T-helper 1 cell treated with Interleukin-12 subunit alpha and Interleukin-12 subunit beta and Interleukin-4 antibody, amounts not matched to agents 30 μg/mL and 1 μg/mL, for 36 hours (primary cell): Measurements from ENCODE around the gene LCN1.
"Not testable (repeated sequence)": the region's sequence is repeated elsewhere in the genome, so short reads cannot be mapped to it uniquely, and the experiment has no call there.

Source experiments
- H3K27ac Mint-ChIP-seq: one replicate; pipeline ENCODE4 v1.8.0; 2021; ENCODE audit warnings: mild to moderate bottlenecking, mixed read lengths
- H3K27me3 Mint-ChIP-seq: one replicate; pipeline ENCODE4 v1.8.0; 2021; ENCODE audit warnings: low read depth, mixed read lengths
- H3K36me3 Mint-ChIP-seq: one replicate; pipeline ENCODE4 v1.8.0; 2021; ENCODE audit warnings: low read depth, mixed read lengths
- H3K4me1 Mint-ChIP-seq: one replicate; pipeline ENCODE4 v1.8.0; 2021; ENCODE audit warnings: low read depth, mixed read lengths
- H3K4me3 Mint-ChIP-seq: one replicate; pipeline ENCODE4 v1.8.0; 2021; ENCODE audit warnings: mild to moderate bottlenecking, moderate library complexity, mixed read lengths
- H3K9me3 Mint-ChIP-seq: one replicate; pipeline ENCODE4 v1.8.0; 2021; ENCODE audit warnings: mixed read lengths

The LCN1 gene

DNA sequence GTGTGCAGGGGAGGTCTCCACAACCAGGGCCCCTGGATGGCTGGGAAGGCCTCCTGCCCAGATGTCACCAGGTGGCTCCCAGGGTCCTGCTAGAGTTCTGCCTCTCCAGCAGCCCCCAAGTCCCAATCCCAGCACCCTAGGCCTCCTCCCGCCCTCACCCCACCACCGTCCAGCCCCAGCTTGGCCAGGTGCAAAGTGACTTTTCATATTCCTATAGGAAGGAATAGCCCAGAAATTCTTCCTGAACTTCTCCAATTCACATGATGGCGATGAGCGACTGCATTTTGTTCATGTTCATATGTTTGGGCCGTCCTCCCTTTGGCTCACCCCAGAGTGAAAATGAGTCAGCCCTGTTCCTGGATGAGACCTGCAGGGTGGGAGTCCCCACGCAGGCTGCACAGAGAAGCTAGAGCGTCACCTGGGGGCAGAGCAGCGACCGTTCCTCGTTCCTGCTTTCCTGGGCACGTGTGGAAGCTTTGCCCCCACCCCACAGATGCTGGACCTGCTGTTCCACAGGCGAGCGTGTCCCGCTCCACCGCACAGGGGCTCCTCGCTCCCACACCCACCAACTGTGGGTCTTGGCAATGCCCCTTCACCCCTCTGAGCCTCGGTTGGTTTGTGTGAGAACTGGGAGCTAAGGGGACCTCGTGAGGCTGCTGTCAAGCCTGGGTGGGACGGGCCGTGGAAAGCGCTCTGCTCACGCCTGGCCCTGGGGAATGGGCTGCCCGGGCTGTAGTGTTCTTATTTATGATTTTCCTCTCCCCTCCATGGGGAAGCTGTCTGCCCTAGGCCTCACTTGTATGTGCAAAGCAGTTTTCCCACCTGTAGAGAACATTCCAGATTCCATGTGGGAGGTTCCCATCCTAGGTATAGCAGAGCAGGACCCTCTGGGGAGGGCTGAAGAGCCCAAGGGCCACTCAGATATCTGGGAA is 13.9 kb upstream of the LCN1 start:
- Mint-ChIP-seq H3K27me3 (no peaks in the 10 kb centered on the region), H3K4me1 (peaks cover 13% of the 10 kb centered on the region), H3K36me3 (peaks cover 13% of the 10 kb centered on the region), H3K9me3 (peaks cover 7% of the 10 kb centered on the region), H3K4me3 (no peak overlapping the region), H3K27ac (no peak overlapping the region)

DNA sequence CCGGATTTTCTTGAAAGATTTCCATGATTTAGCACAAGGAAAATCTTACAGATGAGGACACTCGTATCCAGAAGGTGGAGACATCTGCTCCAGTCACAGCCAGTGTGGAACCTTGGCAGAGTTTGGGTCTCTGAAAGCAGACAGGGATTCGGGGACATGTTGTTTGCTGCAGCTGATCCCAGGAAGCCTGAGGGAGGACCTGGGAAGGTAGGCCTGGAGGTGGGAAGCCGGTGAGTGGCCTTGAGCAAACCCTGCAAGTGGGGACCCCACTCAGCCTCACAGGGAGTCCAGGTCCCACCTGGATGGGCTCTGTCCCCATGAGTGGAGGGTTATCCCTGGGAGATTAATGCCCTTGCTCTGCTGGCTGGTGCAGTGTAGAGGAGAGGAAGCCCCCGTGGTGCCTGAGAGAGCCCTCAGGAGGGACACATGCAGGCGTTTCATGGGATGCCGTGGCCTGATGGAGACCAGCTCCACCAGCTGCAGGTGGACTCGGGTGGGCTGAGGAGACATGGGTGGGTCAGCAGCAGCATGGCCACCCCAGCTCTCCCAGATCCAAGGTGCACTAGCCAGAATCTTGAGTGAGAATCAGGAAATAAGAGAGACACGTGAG is 12.9 kb upstream of the LCN1 start:
- H3K36me3 Mint-ChIP-seq = peaks cover 11% of the 10 kb centered on the region
- H3K4me3 Mint-ChIP-seq = no peak overlapping the region
- H3K27ac Mint-ChIP-seq = no peak overlapping the region
- no peaks in the 10 kb centered on the region for H3K27me3 Mint-ChIP-seq
- peaks cover 7% of the 10 kb centered on the region for H3K9me3 Mint-ChIP-seq
- peaks cover 10% of the 10 kb centered on the region for H3K4me1 Mint-ChIP-seq

DNA sequence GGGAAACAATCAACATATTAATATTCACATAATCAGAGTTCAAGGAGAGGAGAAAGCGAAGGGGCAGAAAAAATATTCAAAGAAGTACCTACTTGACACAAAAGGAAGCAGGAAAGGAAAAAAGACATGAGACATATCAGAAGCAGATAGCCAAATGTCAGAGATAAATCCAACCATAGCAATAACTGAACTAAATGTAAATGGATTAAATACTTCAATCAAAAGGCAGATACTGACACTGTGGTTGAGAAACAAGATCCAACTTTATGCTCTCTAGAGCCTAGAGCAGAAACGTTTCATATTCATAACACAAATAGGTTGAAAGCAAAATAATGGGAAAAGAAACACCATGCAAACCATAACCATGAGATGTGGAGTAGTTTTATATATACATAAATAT is 11.8 kb upstream of the LCN1 start:
- H3K9me3 Mint-ChIP-seq = peaks cover 7% of the 10 kb centered on the region
- H3K27me3 Mint-ChIP-seq = no peaks in the 10 kb centered on the region
- H3K36me3 Mint-ChIP-seq = peaks cover 6% of the 10 kb centered on the region
- H3K4me1 Mint-ChIP-seq = peaks cover 10% of the 10 kb centered on the region
- H3K4me3 Mint-ChIP-seq = no peak overlapping the region
- no peak overlapping the region for H3K27ac Mint-ChIP-seq

DNA sequence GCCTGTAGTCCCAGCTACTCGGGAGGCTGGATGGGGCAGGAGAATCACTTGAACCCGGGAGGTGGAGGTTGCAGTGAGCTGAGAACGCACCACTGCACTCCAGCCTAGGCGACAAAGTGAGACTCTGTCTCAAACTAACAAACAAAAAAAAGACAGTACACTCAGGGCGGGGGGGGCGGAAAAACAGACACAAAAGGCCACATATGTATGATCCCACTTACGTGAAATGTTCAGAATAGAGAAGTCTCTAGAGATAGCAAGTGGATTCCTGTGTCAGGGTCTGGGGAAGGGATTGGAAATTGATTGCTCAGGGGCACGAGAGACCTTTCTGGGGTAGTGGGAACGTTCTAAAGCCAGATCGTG is 9.0 kb upstream of the LCN1 start:
- Mint-ChIP-seq H3K4me3 (no peak overlapping the region), H3K27ac (no peak overlapping the region), H3K27me3 (no peaks in the 10 kb centered on the region), H3K36me3 (no peaks in the 10 kb centered on the region), H3K9me3 (peaks cover 7% of the 10 kb centered on the region), H3K4me1 (peaks cover 13% of the 10 kb centered on the region)

DNA sequence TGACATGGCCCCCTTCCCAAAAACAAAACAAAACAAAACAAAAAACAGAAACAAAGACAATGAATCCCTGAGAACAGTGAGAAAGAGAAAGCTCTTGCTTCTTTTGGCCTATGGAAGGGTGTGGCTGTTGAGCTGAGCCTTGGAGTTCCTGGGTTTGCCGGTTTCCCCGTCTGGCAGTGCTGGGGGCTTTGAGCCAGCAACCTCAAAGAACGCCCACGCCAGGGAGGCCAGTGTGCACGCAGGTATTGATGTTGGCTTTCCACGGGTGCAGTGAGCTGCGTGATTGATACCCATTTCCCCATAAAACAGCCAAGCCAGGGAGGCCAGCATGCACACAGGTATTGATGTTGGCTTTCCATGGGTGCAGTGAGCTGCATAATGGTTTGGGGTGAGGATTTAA is 8.3 kb upstream of the LCN1 start:
- no peak overlapping the region for H3K27ac Mint-ChIP-seq
- peaks cover 7% of the 10 kb centered on the region for H3K9me3 Mint-ChIP-seq
- H3K4me1 Mint-ChIP-seq = peaks cover 13% of the 10 kb centered on the region
- H3K27me3 Mint-ChIP-seq = peaks cover 4% of the 10 kb centered on the region
- H3K4me3 Mint-ChIP-seq = no peak overlapping the region
- no peaks in the 10 kb centered on the region for H3K36me3 Mint-ChIP-seq

DNA sequence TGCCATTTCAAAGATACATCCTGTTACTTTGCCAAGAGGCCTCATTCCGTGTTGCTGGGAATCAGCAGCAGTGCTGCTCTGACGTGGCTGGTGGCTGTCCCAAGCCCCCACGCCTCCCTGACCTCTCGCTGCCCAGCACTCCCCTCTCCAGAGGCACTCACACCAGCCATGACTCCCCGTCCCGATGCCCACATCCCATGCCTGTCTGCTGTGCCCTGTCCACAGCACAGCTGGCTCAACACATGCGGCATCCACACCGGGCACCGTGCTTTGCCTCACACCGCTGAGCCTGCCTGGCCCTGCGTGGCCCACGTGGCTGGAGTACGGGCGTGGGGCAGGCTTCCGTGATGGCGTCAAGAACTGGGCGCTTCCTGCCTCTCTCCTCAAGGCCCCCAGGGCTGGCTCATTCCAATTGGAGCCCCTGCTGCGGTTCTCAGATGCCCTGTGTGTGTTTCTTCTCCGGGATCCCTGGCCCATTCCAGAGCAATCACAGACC is 7.8 kb upstream of the LCN1 start:
- Mint-ChIP-seq H3K27me3 (peaks cover 8% of the 10 kb centered on the region), H3K4me1 (peaks cover 13% of the 10 kb centered on the region), H3K9me3 (peaks cover 7% of the 10 kb centered on the region), H3K36me3 (no peaks in the 10 kb centered on the region), H3K27ac (no peak overlapping the region), H3K4me3 (no peak overlapping the region)

DNA sequence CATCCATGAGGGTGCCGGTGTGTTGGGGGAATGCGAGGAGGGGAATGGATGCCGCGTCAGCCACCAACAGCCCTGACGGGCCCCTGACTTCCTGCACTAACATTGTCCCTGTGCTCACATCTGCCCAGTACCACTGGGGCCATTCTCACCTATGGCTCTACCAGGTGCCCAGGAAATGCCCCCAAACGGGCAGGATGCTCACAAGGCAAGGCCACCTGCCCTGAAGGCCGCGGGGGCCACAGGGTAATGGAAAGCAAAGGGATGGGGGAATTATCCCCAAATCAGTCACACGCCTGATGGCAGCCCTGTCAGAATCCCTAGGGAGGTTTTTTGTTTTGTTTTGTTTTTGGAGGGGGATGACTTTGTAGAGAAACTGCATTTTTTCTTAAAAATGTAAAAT is 7.3 kb upstream of the LCN1 start:
- H3K27ac Mint-ChIP-seq, H3K4me3 Mint-ChIP-seq, H3K9me3 Mint-ChIP-seq, H3K36me3 Mint-ChIP-seq: not testable (repeated sequence)
- peaks cover 13% of the 10 kb centered on the region for H3K4me1 Mint-ChIP-seq
- peaks cover 12% of the 10 kb centered on the region for H3K27me3 Mint-ChIP-seq

DNA sequence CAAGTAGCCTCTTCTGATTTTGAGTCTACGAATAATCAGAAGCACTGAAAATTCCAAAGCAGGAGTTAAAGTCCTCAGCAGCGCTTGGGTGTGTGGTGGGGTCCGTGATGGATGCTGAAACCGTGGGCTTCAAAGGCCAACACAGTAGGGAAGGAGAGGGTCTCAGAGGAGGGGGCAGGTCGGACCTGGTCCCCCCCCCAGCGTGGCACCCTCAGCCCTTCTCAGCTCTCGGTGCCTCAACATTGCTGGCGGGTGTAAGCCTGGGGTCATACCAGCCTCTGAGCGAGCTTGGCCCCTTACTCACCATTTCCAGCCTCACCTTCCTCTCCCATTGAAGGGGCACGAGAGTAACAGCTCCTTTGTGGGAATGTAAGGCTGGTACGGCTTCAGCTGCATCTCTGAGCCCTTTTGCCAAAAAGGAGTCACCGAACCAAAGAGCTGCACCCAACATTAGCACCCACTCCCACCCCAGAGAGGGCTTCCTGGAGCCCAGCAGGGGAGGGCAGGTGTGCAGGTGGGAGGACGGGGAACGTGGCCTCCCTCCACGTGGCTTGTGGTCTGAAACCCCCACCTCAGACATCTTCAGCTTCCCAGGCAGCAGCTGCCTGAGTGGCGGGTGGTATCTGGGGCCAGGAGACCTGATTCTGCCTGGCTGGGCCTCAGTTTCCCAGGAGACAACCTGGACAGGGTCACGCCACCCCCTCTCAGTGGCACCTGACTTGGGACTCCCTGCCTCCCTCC is 6.7 kb upstream of the LCN1 start:
- peaks cover under 1% of the 10 kb centered on the region for H3K9me3 Mint-ChIP-seq
- no peak overlapping the region for H3K27ac Mint-ChIP-seq
- H3K4me3 Mint-ChIP-seq = no peak overlapping the region
- peaks cover 13% of the 10 kb centered on the region for H3K4me1 Mint-ChIP-seq
- no peaks in the 10 kb centered on the region for H3K36me3 Mint-ChIP-seq
- H3K27me3 Mint-ChIP-seq = peaks cover 16% of the 10 kb centered on the region

DNA sequence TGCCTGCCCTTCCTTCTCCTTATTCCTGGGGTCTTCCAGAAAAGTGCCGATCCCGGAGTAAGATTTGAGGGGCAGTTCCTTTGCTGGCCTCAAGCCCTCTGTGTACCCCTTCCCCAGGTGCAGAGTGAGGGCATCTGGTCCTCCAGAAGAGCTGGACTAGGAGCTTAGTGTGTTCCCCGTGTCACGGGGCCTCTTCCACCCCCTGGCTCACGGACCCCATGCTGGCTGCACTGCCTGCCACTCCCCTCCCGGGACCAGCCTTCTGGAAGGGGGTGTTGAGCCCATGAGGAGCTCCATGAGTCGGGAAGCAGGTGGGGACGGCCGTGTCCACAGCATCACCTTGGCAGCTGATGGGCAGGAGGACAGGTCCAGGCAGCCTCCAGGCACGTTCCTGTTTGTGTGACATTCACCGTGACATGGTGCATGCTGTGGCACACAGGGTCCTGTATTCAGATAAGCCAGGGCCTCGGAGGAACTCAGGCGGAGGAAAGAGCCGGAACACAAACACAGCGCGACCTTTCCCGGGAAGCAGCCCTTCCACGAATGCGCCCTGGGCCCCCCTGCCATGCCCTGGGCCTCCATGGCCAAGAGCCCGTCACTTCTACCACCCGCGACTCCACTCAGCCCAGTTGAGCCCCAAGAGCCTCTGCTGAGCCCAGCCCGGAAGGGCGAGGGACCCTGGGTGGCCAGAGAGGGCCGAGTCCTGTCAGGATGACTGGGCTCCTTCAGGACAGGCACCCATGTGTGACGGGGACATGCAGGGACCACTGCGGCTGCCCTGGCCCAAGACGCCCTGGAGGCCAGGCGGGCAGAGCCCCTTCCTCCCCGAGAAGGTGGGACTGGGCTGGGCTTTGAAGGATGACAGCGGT is 5.9 kb upstream of the LCN1 start:
- H3K4me3 Mint-ChIP-seq = no peak overlapping the region
- no peak overlapping the region for H3K27ac Mint-ChIP-seq
- H3K36me3 Mint-ChIP-seq = no peaks in the 10 kb centered on the region
- no peaks in the 10 kb centered on the region for H3K9me3 Mint-ChIP-seq
- H3K4me1 Mint-ChIP-seq = peaks cover 13% of the 10 kb centered on the region
- peaks cover 18% of the 10 kb centered on the region for H3K27me3 Mint-ChIP-seq

DNA sequence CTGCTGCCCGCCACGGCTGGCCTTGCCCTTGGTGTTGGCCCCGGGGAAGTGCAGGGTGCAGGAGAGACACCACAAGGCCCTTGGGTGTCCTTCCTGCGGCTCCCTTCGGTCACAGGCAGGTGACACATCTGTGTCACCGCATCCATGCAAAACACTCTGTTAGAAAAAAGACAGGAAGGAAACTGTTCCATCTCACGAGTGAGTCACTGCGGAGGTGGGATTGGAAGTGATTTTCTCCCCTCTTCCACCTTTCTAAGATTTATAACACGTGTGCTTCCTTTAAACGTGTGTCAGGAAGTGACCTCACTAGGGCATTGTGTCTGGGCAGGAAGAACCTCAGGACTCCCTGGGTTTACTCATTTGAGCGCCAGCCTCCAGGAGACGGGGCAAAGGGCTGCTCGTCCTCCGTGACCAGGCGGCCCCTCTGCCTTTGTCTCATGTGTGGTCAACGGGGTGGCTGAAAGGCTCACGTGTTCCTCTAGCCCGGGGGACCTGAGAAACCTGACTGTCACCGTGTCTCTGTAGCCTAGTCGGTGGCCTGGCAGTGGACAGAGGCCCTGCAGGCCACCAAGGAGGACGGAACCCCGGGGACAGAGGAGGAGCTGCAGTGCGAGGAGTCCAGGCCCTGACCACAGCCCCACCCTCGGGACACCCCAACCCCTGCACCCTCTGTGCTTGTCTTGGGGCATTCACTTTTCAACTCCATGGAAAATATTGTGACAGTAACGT is 4.9 kb upstream of the LCN1 start:
- Mint-ChIP-seq H3K9me3 (no peaks in the 10 kb centered on the region), H3K4me3 (no peak overlapping the region), H3K36me3 (no peaks in the 10 kb centered on the region), H3K27ac (no peak overlapping the region), H3K4me1 (peaks cover 8% of the 10 kb centered on the region), H3K27me3 (peaks cover 21% of the 10 kb centered on the region)

DNA sequence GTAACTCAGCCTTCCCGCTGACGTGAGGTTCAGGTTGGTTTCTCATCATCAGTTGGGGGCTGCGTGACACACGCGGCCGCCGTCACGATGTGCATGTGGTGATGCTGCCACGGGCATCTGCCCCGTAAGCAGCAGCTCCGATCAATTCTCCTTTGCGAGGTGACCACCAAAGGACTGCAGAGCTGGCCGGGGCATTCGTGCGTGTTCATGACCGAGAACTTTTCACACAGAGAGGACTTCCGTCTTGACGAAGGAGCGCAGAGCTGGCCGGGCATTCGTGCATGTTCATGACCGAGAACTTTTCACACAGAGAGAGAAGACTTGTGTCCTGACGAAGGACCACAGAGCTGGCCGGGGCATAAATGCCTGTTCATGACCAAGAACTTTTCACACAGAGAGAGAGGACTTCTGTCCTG is 3.8 kb upstream of the LCN1 start:
- H3K27me3 Mint-ChIP-seq = peaks cover 21% of the 10 kb centered on the region
- H3K4me3 Mint-ChIP-seq = no peak overlapping the region
- no peaks in the 10 kb centered on the region for H3K36me3 Mint-ChIP-seq
- no peak overlapping the region for H3K27ac Mint-ChIP-seq
- H3K4me1 Mint-ChIP-seq = peaks cover 4% of the 10 kb centered on the region
- H3K9me3 Mint-ChIP-seq = no peaks in the 10 kb centered on the region

DNA sequence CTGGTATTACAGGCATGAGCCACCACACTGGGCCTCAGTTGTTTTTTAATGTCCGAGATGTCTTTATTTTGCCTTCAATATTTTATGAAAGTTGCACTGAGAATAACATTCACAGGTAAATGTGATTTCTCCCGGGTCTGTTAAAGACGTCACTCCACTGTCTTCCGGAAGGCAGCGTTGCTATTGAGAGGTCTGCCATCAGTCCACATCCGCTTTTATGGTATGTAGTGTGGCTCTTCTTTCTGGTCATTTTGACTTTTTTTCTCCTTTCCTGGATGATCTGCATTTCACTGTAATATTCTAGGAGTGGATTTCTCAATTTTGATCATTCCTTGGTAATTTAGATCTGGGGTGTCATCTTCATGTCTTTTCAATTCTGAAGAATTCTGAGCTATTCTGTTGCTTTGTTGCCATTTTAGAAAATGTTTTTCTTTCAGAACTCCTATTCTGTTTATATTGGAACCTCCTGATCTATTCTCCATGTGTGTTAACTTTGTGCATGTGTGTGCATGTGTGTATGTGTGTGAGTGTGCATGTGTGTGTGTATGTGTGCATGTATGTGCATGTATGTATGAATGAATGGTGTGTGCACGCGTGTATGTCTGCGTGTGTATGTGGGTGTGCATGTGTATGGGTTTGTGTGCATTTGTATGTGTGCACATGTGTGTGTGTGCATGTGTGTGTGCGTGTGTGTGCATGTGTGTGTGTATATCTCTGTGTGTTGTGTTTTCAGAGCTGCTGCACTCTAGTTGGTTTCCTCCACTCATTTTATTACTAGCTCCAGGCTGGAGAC is 1.9 kb upstream of the LCN1 start:
- Mint-ChIP-seq H3K4me3 (no peak overlapping the region), H3K36me3 (no peaks in the 10 kb centered on the region), H3K27ac (no peak overlapping the region), H3K27me3 (peaks cover 21% of the 10 kb centered on the region), H3K9me3 (no peaks in the 10 kb centered on the region), H3K4me1 (peaks cover 4% of the 10 kb centered on the region)

DNA sequence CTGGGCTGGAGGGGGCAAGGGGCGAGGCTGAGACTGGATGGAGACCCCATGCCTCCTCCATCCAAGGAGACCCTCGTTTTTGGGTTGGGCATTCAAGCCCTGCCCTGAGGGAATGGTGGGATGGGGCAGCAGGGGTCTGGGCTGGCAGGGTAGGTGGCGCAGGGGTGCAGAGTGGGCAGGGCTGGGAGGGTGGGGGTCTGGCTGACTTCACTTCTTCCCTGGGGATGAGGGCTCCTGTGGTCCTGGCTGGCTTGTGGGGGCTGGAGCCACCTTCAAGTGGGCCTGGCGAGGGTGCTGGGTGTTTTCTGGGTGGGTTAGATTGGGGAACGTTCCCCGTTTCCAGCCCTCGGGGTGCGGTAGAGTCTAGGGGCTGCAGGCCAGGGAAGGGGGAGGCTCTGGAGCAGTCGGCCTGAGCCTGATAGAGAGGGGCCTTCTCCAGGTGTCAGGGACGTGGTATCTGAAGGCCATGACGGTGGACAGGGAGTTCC is 412 bp downstream of the LCN1 start:
- Mint-ChIP-seq H3K27ac (no peak overlapping the region), H3K27me3 (peaks cover 21% of the 10 kb centered on the region), H3K4me1 (no peaks in the 10 kb centered on the region), H3K4me3 (no peak overlapping the region), H3K36me3 (no peaks in the 10 kb centered on the region), H3K9me3 (no peaks in the 10 kb centered on the region)
